ENCODE measurements around the gene HDAC4. TPM values are rescaled to one million over a fixed set of nuclear protein-coding genes. Genes with fewer than 3 reads are reported as not detected.

HDAC4 gene
- total and polyA plus RNA-seq, 8 donors, result 1.7 to 98.8 (median 24.5) TPM

- no peak for DNase-seq
- Histone ChIP-seq H3K9me3 (no peaks in the 10 kb centered on the region), H3K27me3 (no peaks in the 10 kb centered on the region), H3K4me3 (peak overlapping the region; percentile 23 to 37 (median 31)), H3K4me1 (peaks cover 15 to 66% (median 45%) of the 10 kb centered on the region in 4 donors), H3K36me3 (no peaks in the 10 kb centered on the region), H3K27ac (peak overlapping the region; percentile 32 to 73 (median 67))
- 33 to 72% (median 57%) methylated on average over 11 of the region's 11 CpGs for WGBS, 5 donors
- intact Hi-C loops (cut with DNase I; ENCODE audit: low total_unique reads), result no loop called here
- TF ChIP-seq POLR2AphosphoS5 (IDR thresholded peaks at IDR 0.05), result no peak
- TF ChIP-seq EP300 (IDR thresholded peaks at IDR 0.05), result no peak
- TF ChIP-seq, protein P1, sequence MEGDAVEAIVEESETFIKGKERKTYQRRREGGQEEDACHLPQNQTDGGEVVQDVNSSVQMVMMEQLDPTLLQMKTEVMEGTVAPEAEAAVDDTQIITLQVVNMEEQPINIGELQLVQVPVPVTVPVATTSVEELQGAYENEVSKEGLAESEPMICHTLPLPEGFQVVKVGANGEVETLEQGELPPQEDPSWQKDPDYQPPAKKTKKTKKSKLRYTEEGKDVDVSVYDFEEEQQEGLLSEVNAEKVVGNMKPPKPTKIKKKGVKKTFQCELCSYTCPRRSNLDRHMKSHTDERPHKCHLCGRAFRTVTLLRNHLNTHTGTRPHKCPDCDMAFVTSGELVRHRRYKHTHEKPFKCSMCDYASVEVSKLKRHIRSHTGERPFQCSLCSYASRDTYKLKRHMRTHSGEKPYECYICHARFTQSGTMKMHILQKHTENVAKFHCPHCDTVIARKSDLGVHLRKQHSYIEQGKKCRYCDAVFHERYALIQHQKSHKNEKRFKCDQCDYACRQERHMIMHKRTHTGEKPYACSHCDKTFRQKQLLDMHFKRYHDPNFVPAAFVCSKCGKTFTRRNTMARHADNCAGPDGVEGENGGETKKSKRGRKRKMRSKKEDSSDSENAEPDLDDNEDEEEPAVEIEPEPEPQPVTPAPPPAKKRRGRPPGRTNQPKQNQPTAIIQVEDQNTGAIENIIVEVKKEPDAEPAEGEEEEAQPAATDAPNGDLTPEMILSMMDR (IDR thresholded peaks at IDR 0.05), result no peak
- no peak for TF ChIP-seq POLR2A (IDR thresholded peaks at IDR 0.05)
Observed at GRCh38 chr2:239246723-239247122, 154.1 kb downstream of the HDAC4 start.

DNA sequence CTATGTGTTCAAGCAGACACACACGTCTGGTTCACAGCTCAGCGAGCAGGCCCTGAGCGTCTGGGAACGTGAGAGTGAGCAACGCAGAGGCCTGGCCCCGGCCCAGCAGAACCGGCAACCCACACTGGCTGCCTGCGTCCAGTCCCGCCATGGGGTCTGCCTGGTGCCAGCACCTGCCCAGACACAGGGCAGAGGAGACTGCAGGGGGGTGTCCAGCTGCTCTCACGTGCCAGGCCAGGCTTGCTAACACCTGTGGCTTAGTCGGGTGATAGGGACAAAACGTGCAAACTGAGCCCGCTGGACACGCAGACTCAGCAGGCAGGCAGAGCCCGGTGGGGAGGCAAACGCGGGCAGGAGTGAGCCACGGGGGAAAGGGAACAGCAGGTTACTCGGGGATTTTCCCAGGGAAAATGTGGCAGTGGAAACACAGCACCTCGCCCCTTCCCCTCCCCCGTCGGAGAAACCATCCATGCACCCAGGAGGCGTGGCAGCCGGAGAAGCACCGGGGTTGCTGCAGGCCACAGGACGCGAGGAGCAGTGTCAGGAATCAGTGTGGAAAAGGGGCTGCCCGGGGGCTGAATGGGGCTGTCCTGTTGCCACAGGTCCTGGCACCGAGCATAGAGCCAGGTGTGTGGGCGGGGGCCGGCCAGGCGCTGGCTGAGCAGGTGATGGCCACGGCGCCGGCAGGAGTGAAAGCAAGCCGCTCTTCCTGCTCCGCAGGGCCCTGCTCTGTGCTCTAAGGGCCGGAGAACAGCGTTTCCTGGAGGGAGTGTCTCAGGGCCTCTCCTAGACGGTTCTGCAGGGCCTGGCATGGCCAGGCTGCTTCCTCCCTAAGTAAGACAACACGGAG is 154.7 kb downstream of the HDAC4 start:
- peak overlapping the region; percentile 32 to 73 (median 67) for H3K27ac ChIP-seq
- H3K4me1 ChIP-seq, result peaks cover 15 to 68% (median 45%) of the 10 kb centered on the region in 4 donors
- no peaks in the 10 kb centered on the region for H3K9me3 ChIP-seq
- peak overlapping the region; percentile 23 to 37 (median 31) for H3K4me3 ChIP-seq
- H3K36me3 ChIP-seq, result no peaks in the 10 kb centered on the region
- TF ChIP-seq POLR2AphosphoS5 (IDR thresholded peaks at IDR 0.05) (no peak), EP300 (IDR thresholded peaks at IDR 0.05) (no peak), POLR2A (IDR thresholded peaks at IDR 0.05) (no peak)
- TF ChIP-seq, protein P1 (IDR thresholded peaks at IDR 0.05), result no peak
- H3K27me3 ChIP-seq, result no peaks in the 10 kb centered on the region
- 43 to 55% (median 46%) methylated on average over 32 to 41 of the region's 41 CpGs for WGBS, 5 donors
- intact Hi-C loops (cut with DNase I; ENCODE audit: low total_unique reads), result no loop called here
- DNase-seq, result peak; percentile 66 to 72

DNA sequence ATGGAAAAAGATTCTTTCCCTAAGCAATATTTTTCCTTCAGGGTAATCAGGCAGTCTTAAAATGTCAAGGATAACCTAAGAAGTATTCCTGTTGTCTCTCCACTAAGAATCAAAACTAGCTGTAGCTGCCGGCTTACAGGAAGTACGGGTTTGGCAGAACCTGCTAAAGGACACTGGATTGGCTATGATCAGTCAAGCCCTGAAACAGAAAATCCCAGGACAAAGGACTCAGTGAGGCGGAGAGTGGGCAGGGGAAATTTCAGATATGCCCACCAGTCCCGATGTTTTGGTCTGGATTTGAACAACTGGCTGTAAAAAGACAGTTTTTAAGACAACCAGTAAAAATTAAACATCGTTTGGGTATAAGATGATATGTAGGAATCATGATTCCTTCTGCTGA is 155.7 kb downstream of the HDAC4 start:
- Histone ChIP-seq H3K4me1 (peaks cover 15 to 75% (median 48%) of the 10 kb centered on the region in 4 donors), H3K27ac (peak overlapping the region in 2 of 5 donors; percentile 32 to 73)
- WGBS, 5 donors, result 68 to 83% (median 79%) methylated on average over 5 of the region's 5 CpGs

GRCh38 chr2:239244625-239245024 is 156.2 kb downstream of the HDAC4 start:
- H3K9me3 ChIP-seq, result no peaks in the 10 kb centered on the region
- TF ChIP-seq POLR2A (IDR thresholded peaks at IDR 0.05), result no peak
- TF ChIP-seq, protein P1 (IDR thresholded peaks at IDR 0.05), result no peak
- TF ChIP-seq POLR2AphosphoS5 (IDR thresholded peaks at IDR 0.05), result no peak
- TF ChIP-seq EP300 (IDR thresholded peaks at IDR 0.05), result no peak
- intact Hi-C loops (cut with DNase I; ENCODE audit: low total_unique reads), result no loop called here
- H3K36me3 ChIP-seq, result no peaks in the 10 kb centered on the region
- H3K4me1 ChIP-seq, result peaks cover 15 to 75% (median 47%) of the 10 kb centered on the region in 4 donors
- no peaks in the 10 kb centered on the region for H3K27me3 ChIP-seq
- peak in 1 of 2 donors; percentile 20 for DNase-seq
- peak overlapping the region in 1 of 5 donors; percentile 73 for H3K27ac ChIP-seq
- WGBS, 5 donors, result 92 to 97% (median 96%) methylated on average over 5 of the region's 5 CpGs
- H3K4me3 ChIP-seq, result no peak overlapping the region

More for the DNA sequence above, 155.7 kb downstream of the HDAC4 start:
- no peaks in the 10 kb centered on the region for H3K27me3 ChIP-seq
- no peak overlapping the region for H3K4me3 ChIP-seq
- DNase-seq, result peak in 1 of 2 donors; percentile 8
- no peaks in the 10 kb centered on the region for H3K36me3 ChIP-seq
- intact Hi-C loops (cut with DNase I; ENCODE audit: low total_unique reads), result no loop called here
- H3K9me3 ChIP-seq, result no peaks in the 10 kb centered on the region
- no peak for TF ChIP-seq EP300 (IDR thresholded peaks at IDR 0.05)
- TF ChIP-seq, protein P1 (IDR thresholded peaks at IDR 0.05), result no peak

Measured in stomach (tissue), 9 donors.